PC-9 (cell line): ENCODE measurements around the gene TELO2. TPM values are rescaled to one million over a fixed set of nuclear protein-coding genes. Genes with fewer than 3 reads are reported as not detected.

Experiments
- BruUV-seq: library from RNA; stranded (reverse); fragments of 400-500 nt; replicated peaks from 2 replicates; lab custom pipeline; 2021; lab: Mats Ljungman, UMichigan
- CTCF ChIA-PET: fragments of 300-600 bp; sonication (Branson Sonifier 250); formaldehyde crosslinking; loops from one replicate; lab custom pipeline; 2022; ENCODE audit warnings: antibody characterized with exemption; lab: Charles Lee
- POLR2A ChIA-PET: fragments of 300-600 bp; sonication (Branson Sonifier 250); formaldehyde crosslinking; loops from one replicate; lab custom pipeline; 2022; ENCODE audit warnings: antibody characterized with exemption; ENCODE audit not compliant: unreplicated experiment; lab: Charles Lee
- DNase-seq, 2 experiments: peaks; one replicate each; pipeline versions ENCODE4 v3.0.0 to v3.0.0-alpha.2; 2015 to 2022; ENCODE audit warnings: mixed read lengths in 1 of 2
- H2AFZ ChIP-seq: fragments of 200-600 bp; sonication (generic); 2 replicates; pipeline ENCODE4 v1.8.1; 2017; ENCODE audit warnings: antibody characterized with exemption
- H3F3A ChIP-seq: fragments of 200-600 bp; sonication (generic); 2 replicates; pipeline ENCODE4 v1.8.1; 2017; ENCODE audit warnings: antibody characterized with exemption, mild to moderate bottlenecking, low read depth; ENCODE audit not compliant: insufficient read depth
- H3K27ac ChIP-seq: fragments of 200-600 bp; sonication (generic); 2 replicates; pipeline ENCODE4 v1.6.1; 2016; ENCODE audit warnings: mixed run types
- H3K27me3 ChIP-seq: fragments of 200-600 bp; sonication (generic); 2 replicates; pipeline ENCODE4 v1.6.1; 2016; ENCODE audit warnings: low read depth, mixed run types; ENCODE audit not compliant: insufficient read depth
- H3K36me3 ChIP-seq: fragments of 200-600 bp; sonication (generic); 2 replicates; pipeline ENCODE4 v1.6.1; 2016; ENCODE audit warnings: low read depth, mixed run types
- H3K4me1 ChIP-seq: fragments of 200-600 bp; sonication (generic); replicated peaks from 2 replicates; pipeline ENCODE4 v1.6.1; 2016; ENCODE audit warnings: mixed run types; ENCODE audit not compliant: insufficient read depth
- H3K4me2 ChIP-seq: fragments of 200-600 bp; sonication (generic); 2 replicates; pipeline ENCODE4 v1.6.1; 2017; ENCODE audit warnings: mixed run types
- H3K4me3 ChIP-seq: fragments of 200-600 bp; sonication (generic); 2 replicates; pipeline ENCODE4 v1.6.1; 2016; ENCODE audit warnings: mixed run types
- H3K79me2 ChIP-seq: fragments of 200-600 bp; sonication (generic); 2 replicates; pipeline ENCODE4 v1.6.1; 2017; ENCODE audit warnings: low read depth, mixed run types
- H3K9me2 ChIP-seq: fragments of 200-600 bp; sonication (generic); 2 replicates; pipeline ENCODE4 v1.8.1; 2017; ENCODE audit warnings: mild to moderate bottlenecking; ENCODE audit not compliant: insufficient read depth
- H3K9me3 ChIP-seq: fragments of 200-600 bp; sonication (generic); 2 replicates; pipeline ENCODE4 v1.8.1; 2016; ENCODE audit warnings: low read depth; ENCODE audit not compliant: insufficient read depth
- H4K20me1 ChIP-seq: fragments of 200-600 bp; sonication (generic); 2 replicates; pipeline ENCODE4 v1.8.1; 2017; ENCODE audit not compliant: insufficient read depth
- CTCF ChIP-seq: fragments of 200-600 bp; sonication (generic); conservative IDR thresholded peaks from 2 replicates; pipeline ENCODE4 v1.6.1; 2017; ENCODE audit warnings: mixed run types, antibody characterized with exemption, mild to moderate bottlenecking, moderate library complexity
- EZH2 ChIP-seq: fragments of 200-600 bp; sonication (generic); IDR thresholded peaks from 2 replicates; pipeline ENCODE4 v1.8.0; 2017; ENCODE audit warnings: antibody characterized with exemption, low read depth
- intact Hi-C: fragments of 100-400 bp; cut with micrococcal nuclease; formaldehyde crosslinking; loops from one replicate; pipeline ENCODE4 v1.10.0; 2022; ENCODE audit not compliant: unreplicated experiment
- total RNA-seq: library from RNA; stranded (reverse); gene quantifications from 2 replicates; pipeline ENCODE4 v1.2.3, GENCODE V29; 2021

Gene TELO2
- total RNA-seq, 1 experiment from 2014 or later = 56.0 TPM

GRCh38 chr16:1551166-1551565 is 58.0 kb downstream of the TELO2 start:
- H3K36me3 ChIP-seq = no peaks in the 10 kb centered on the region
- DNase-seq = no peak
- no peaks in the 10 kb centered on the region for H3K9me2 ChIP-seq
- no peak overlapping the region for H3K4me2 ChIP-seq
- no peak for TF ChIP-seq CTCF
- POLR2A ChIA-PET = no interaction called here
- no peaks in the 10 kb centered on the region for H3K9me3 ChIP-seq
- BruUV-seq = no TSS peak
- H3K27me3 ChIP-seq = no peaks in the 10 kb centered on the region
- H4K20me1 ChIP-seq = no peaks in the 10 kb centered on the region; the same call in 1 of the 2 replicates
- H3F3A ChIP-seq = no peaks in the 10 kb centered on the region
- H3K79me2 ChIP-seq = no peaks in the 10 kb centered on the region
- no peak overlapping the region for H3K4me3 ChIP-seq
- H3K27ac ChIP-seq = no peak overlapping the region
- CTCF ChIA-PET = no interaction called here
- intact Hi-C loops = no loop called here
- no peak overlapping the region for H2AFZ ChIP-seq
- H3K4me1 ChIP-seq = no peaks in the 10 kb centered on the region

GRCh38 chr16:1552129-1552528 is 59.0 kb downstream of the TELO2 start:
- DNase-seq = peak in 1 of 2 experiments; percentile 26
- Histone ChIP-seq H3K9me2 (no peaks in the 10 kb centered on the region), H2AFZ (no peak overlapping the region), H3K27me3 (no peaks in the 10 kb centered on the region), H3K27ac (no peak overlapping the region), H3K4me2 (no peak overlapping the region), H3F3A (no peaks in the 10 kb centered on the region), H4K20me1 (no peaks in the 10 kb centered on the region; the same call in 1 of the 2 replicates), H3K9me3 (no peaks in the 10 kb centered on the region), H3K79me2 (no peaks in the 10 kb centered on the region), H3K4me1 (no peaks in the 10 kb centered on the region), H3K4me3 (no peak overlapping the region), H3K36me3 (no peaks in the 10 kb centered on the region)
- TF ChIP-seq EZH2 (no peak), CTCF (no peak)
- ChIA-PET POLR2A (no interaction called here), CTCF (no interaction called here)
- no TSS peak for BruUV-seq
- intact Hi-C loops = no loop called here

GRCh38 chr16:1553946-1554825 is 61.0 kb downstream of the TELO2 start:
- Histone ChIP-seq H3F3A (no peaks in the 10 kb centered on the region), H3K27ac (no peak overlapping the region), H3K9me2 (no peaks in the 10 kb centered on the region), H2AFZ (no peak overlapping the region), H3K4me3 (no peak overlapping the region), H3K36me3 (no peaks in the 10 kb centered on the region), H3K27me3 (no peaks in the 10 kb centered on the region), H3K9me3 (no peaks in the 10 kb centered on the region), H4K20me1 (no peaks in the 10 kb centered on the region; the same call in 1 of the 2 replicates), H3K4me1 (no peaks in the 10 kb centered on the region), H3K79me2 (no peaks in the 10 kb centered on the region), H3K4me2 (no peak overlapping the region)
- peak in 1 of 2 experiments; percentile 12 for DNase-seq
- BruUV-seq = no TSS peak
- intact Hi-C loops = no loop called here
- no peak for TF ChIP-seq EZH2
- CTCF ChIA-PET = no interaction called here
- POLR2A ChIA-PET = no interaction called here
